Measurements from ENCODE around the gene TUT1.

DNA sequence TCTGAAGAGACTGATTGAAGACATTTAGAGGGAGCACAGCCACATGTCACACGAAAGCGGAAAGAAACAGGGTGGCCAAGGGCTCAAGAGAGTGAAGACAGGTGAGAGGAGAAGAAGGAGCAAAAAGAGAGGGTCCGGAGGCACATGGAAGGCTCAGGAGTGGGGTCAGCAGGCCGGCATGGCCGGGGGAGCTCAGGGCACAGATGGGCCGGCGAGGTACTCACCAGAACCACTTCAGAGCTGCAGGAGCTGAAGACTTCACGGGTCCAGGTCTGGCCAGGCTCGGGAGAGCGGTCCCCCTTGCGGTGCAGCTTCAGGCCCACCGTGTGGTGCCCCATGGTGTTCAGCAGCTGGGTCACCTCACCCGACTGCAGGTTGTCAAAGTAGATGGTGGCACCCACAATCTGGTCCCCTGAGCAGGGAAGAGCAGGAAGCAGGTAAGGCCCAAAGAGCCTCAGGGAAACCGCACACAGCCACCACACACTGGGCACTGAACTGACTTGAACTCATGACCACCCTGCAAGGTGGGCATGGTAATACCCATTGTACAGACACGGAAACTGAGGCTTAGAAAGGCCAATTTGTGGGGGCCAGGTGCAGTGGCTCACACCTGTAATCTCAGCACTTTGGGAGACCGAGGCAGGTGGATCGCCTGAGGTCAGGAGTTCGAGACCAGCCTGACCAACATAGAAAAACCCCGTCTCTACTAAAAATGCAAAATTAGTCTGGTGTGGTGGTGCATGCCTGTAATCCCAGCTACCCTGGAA lies 56.4 kb downstream of the TUT1 start:
- TF ChIP-seq CTCF (conservative IDR thresholded peaks at IDR 0.05; ENCODE audit: low read length) (no peak), EZH2phosphoT487 (IDR thresholded peaks at IDR 0.05; ENCODE audit: borderline replicate concordance, low read depth, low read length) (no peak)

Measured in OCI-LY7 (cell line).